GM19238 (cell line): ENCODE data around the gene FCSK.
A peak's percentile ranks its signal among the peaks of the same experiment; 100 is the strongest.
"Not testable (repeated sequence)": the region's sequence is repeated elsewhere in the genome, so short reads cannot be mapped to it uniquely, and the experiment has no call there.

Experiments used
- DNase-seq: peaks from one replicate; pipeline ENCODE4 v3.0.0; 2011; ENCODE audit warnings: low spot score; ENCODE audit not compliant: insufficient read length

Gene FCSK

DNA sequence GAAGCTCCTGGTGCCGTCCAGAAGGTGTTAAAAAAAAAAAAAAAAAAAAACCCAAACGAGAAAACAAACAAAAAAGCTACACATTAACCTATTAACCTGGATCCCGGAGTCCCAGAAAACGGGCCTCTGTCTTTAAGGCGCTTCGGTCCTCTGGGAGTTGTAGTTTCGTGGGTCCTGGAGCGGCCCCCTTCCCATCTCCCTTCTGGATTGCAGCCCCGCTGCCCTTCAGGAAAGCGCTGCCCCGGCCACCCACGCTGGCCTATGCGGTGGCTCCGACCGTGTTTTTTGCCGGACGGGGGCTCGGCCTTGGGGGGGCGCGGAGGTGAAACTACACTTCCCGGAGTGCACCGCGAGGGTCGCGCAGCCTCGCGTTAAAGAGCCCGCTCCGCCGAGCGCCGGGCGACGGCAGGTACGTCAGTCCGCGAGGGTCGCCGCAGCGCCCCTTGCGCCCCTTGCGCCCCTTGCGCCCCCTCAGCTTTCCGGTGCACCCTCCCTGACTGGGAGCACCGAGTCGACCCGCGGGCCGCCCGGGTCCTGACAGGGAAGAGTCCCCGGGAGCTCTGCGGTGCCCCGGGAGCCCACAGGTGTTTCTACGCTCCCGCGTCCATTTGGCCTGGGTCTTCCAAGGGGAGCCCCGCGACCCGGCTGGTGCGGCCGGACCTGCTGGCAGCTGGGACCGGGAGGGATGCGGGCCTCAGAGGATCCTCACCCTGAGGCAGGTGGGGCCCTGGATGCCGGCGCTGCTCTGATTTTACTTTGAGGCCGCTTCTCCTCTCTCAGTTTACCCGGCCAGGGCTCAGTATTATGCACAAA lies at the start of gene FCSK:
TSS of gene FCSK (plus strand) at position 374 of the 813 bp plus-strand sequence. CDS start 8,596 bp downstream, outside the sequence.
- peak; percentile 85 for DNase-seq

GRCh38 chr16:70406104-70406503 lies 48.3 kb upstream of the FCSK start:
- DNase-seq = not testable (repeated sequence)

GRCh38 chr16:70407811-70408274 lies 46.6 kb upstream of the FCSK start:
- DNase-seq = no peak

GRCh38 chr16:70410734-70411133 lies 43.7 kb upstream of the FCSK start:
- DNase-seq = no peak

- DNase-seq = no peak
Measured at GRCh38 chr16:70412385-70412784, 42.0 kb upstream of the FCSK start.

DNA sequence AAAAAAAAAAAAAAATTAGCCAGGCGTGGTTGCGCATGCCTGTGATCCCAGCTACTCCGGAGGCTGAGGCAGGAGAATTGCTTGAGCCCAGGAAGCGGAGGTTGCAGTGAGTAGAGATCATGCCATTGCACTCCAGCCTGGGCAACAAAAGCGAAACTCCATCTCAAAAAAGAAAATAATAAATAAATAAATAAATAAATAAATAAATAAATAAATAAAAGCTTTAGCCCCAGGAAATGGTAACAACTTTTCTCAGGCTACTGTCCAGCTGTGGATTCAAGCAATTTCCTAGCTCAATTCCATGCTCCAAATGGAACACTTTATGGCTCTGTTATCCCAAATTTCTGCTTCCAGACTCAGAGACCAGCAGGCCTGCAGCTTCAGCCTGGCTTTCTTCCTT lies 40.8 kb upstream of the FCSK start:
- not testable (repeated sequence) for DNase-seq

DNA sequence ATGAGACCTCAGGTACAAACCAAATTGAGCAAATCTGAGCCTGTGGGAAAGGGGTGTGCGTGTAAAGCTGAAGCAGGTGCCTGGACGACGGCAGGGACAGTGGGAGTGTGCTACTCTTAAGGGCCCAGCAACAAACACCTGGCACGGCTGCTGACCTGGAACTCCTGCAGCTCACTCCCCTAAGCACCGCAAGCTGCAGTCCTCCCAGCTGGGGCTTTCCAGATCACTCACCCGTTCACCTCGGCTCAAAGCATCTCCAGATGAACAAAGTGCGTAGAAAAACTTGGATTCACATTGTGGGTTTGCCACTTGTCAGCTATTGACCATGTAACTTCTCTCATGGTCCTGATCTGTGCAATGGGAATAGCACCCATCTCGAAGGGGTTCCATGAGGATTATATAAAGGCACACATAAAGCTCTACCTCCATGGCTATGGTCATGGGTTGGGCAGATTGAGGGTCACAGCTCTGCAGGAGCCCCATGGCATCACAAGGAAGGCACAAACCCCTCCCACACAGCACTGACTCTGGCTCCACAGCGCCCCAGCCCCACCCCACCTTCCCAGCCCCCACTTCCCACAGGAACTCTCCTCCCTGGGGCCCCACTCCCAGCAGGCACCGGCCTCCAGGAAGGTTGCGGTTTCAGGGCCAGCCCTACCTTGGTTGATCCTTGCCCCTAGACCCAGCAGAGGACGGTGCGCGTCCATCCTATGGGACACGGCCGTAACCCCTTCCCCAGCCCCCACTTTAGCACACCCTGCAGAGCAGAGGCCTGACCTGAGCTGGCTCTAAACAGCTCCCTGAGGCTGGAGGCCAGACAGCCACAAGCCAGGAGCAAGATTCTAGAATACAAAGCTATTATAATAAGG lies 37.4 kb upstream of the FCSK start:
- peak; percentile 68 for DNase-seq

- no peak for DNase-seq
Measured at GRCh38 chr16:70417661-70418060, 36.7 kb upstream of the FCSK start.

GRCh38 chr16:70418274-70418992 lies 36.0 kb upstream of the FCSK start:
- DNase-seq = no peak

DNA sequence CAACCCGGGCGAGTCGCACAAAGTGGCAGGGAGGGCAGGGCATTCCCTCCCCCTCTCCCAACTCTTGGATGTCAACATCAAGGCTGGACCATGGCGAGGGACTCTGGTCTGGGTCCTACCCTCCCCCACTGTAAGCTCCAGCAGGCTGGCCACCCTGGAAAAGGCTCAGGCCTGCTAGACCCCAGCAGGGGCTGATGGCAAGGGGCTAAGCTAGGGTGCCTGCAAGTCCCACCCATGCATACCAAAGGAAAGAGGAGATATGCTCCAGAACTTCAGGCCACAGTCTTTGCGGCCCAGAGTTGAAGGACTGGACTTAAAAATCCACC lies 35.4 kb upstream of the FCSK start:
- DNase-seq = no peak

DNA sequence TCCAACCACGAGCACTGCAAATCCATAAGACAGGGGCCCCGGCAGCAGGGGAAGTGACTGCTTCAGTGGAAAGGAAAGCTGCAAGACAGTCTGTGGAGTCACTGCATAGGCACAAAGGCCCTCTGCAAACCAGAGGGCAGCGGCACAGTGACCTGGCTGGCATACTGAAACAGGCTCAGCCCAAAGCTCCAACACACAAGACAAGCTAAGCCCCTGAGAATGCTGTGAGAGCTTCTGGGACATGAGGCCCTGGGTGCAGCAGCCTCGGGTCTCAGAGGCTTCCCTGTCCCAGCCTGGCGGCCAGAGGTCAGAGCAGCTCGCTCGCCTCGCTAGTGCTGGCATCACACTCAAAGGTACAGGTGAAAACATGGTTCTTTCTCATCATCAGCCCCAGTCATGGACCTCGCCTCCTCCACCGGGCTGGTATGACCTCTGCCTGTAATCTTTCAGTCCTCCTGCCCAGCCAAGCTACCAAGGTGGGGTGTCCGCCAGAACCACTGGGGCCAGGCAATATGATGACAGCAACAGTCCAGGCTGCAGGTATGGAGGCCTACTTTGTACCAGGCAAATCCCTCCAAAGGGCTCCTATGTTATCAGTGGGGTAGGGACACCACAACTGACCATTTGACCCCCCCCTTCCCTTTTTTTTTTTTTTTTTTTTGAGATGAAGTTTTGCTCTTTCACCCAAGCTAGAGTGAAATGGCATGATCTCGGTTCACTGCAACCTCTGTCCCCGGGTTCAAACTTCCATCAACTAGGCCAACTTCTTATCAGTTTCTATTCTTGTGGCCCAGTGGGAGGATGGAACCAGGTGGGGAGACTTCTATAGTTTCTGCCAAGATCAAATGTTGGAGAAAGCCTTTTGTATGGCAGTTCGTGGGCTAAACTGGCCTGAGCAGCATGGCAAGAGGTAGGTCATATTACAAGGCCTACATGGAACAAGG lies 34.7 kb upstream of the FCSK start:
- no peak for DNase-seq

GRCh38 chr16:70421014-70421413 lies 33.4 kb upstream of the FCSK start:
- DNase-seq = no peak

- no peak for DNase-seq
Measured at GRCh38 chr16:70421473-70422311, 32.7 kb upstream of the FCSK start.

- DNase-seq = no peak
Measured at GRCh38 chr16:70422543-70422942, 31.9 kb upstream of the FCSK start.

- no peak for DNase-seq
Measured at GRCh38 chr16:70427786-70428177, 26.6 kb upstream of the FCSK start.

DNA sequence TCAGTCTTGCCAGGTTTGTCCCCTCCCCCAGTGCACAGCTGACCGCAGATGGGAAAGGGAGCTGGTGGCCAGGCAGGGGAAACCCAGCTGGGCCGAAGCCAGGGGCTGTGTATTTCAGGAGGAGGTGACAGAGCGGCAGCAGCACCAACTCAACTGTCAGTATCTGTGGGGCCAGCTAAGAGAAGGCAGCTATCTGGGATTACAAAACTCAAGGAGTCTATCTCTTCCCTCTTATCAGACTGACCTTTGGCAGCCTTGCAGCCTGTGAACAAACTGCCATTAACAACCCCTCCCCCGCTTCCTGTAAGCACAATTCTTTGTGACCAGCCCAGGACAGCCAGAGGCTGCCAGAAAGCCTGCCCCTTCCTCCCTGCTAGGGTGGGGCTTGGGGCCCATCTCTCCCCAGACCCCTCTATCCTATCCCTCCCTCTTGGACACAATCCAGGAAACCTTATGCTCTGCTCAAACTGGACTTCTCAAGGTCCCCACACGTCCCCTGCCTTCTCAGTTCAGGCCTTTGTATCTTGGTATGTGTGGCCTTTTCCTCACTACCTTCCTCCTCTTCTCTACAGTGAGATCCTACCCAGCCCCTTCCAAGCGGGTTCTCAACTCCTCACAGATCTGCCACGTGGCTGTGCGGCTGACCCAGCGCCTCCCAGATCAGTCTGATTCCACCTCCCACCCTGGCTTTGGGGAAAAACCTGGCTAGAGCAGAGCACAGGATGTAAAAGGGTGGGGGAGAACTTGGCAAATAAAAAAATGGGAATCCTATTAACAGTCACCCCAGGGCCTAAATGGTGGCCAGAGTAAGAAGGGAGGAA lies 26.0 kb upstream of the FCSK start:
- DNase-seq = no peak

DNA sequence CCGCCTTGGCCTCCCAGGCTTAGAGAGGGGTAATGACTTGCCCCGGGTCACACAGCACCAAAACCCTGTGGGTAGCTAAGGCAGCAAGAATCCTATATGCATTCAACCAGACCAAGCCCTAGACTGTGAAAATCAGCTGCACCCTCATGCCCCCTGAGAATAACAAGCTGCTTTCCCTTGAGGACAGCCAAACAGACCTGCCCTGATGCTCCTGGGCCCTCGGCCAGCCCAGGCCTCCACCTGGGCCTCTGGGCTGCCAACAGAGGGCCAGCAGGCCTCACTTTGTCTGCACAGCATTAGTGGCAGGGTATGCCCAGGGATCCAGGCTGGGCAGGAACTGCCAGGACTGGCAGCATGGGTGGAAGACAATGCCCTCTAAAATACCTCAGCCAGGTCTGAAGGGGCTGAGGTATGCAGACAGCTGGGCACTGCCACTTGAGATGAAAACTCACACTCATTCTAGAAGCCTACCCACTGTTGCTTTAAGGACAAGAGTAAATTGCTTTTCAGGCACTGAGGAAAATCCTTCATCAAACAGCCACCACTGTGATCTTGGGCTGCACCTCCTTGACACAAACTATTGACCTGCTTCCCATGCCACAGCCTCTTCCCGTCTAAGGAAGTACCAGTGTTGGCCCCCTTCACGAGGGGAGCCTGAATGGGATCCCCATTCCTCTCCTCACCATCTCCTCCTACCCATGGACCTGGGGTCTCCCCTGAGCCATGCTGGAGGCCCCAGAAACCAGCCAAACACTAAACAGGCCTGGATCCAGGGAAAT lies 24.3 kb upstream of the FCSK start:
- DNase-seq = no peak
